ENCODE measurements around the gene ARMH3. TPM values are rescaled to one million over a fixed set of nuclear protein-coding genes. Genes with fewer than 3 reads are reported as not detected.

Gene ARMH3
- total RNA-seq, 2 experiments from 2014 or later, result 7.9 to 24.3 TPM

- no peak for DNase-seq (ENCODE audit: low spot score)
- Histone ChIP-seq H3K9me3 (ENCODE audit: low read length) (no peaks in the 10 kb centered on the region), H3K27ac (ENCODE audit: low read depth, low read length, poor library complexity, severe bottlenecking) (no peak overlapping the region), H3K9me2 (ENCODE audit: insufficient read depth, low read length) (no peaks in the 10 kb centered on the region), H3K79me2 (ENCODE audit: insufficient read depth, low read depth, low read length) (no peaks in the 10 kb centered on the region), H3K4me1 (ENCODE audit: insufficient read depth, low read length, poor library complexity, severe bottlenecking) (no peaks in the 10 kb centered on the region), H3K4me2 (ENCODE audit: low read length) (no peak overlapping the region), H3K36me3 (ENCODE audit: insufficient read depth, low read length) (no peaks in the 10 kb centered on the region), H3K4me3 (ENCODE audit: low read depth, low read length, poor library complexity, severe bottlenecking) (no peak overlapping the region), H4K20me1 (ENCODE audit: insufficient read depth, low read length) (no peaks in the 10 kb centered on the region), H2AFZ (ENCODE audit: low read length) (no peak overlapping the region)
- ChIA-PET CTCF (ENCODE audit: unreplicated experiment) (no interaction called here), POLR2A (interaction anchor here (1.6 kb wide), 1 partner anchor 43 kb away, joined by 3 read pairs; no protein-coding TSS in a partner anchor)
- BruUV-seq (replicated peaks), result no TSS peak
- intact Hi-C loops (cut with micrococcal nuclease; ENCODE audit: unreplicated experiment), result no loop called here
- no peak for TF ChIP-seq EZH2phosphoT487 (IDR thresholded peaks at IDR 0.05; ENCODE audit: borderline replicate concordance, low read depth, low read length)
- TF ChIP-seq CTCF (conservative IDR thresholded peaks at IDR 0.05; ENCODE audit: low read length), result no peak
Measured at GRCh38 chr10:101922846-101923245, 133.1 kb downstream of the ARMH3 start.

- no peak for DNase-seq (ENCODE audit: low spot score)
- POLR2A ChIA-PET, result no interaction called here
- intact Hi-C loops (cut with micrococcal nuclease; ENCODE audit: unreplicated experiment), result no loop called here
- Histone ChIP-seq H2AFZ (ENCODE audit: low read length) (no peak overlapping the region), H3K79me2 (ENCODE audit: insufficient read depth, low read depth, low read length) (no peaks in the 10 kb centered on the region), H4K20me1 (ENCODE audit: insufficient read depth, low read length) (no peaks in the 10 kb centered on the region), H3K4me3 (ENCODE audit: low read depth, low read length, poor library complexity, severe bottlenecking) (no peak overlapping the region), H3K4me1 (ENCODE audit: insufficient read depth, low read length, poor library complexity, severe bottlenecking) (no peaks in the 10 kb centered on the region), H3K4me2 (ENCODE audit: low read length) (no peak overlapping the region), H3K27ac (ENCODE audit: low read depth, low read length, poor library complexity, severe bottlenecking) (no peak overlapping the region), H3K9me2 (ENCODE audit: insufficient read depth, low read length) (no peaks in the 10 kb centered on the region), H3K9me3 (ENCODE audit: low read length) (no peaks in the 10 kb centered on the region), H3K36me3 (ENCODE audit: insufficient read depth, low read length) (no peaks in the 10 kb centered on the region)
- CTCF ChIA-PET (ENCODE audit: unreplicated experiment), result no interaction called here
- BruUV-seq (replicated peaks), result no TSS peak
- no peak for TF ChIP-seq EZH2phosphoT487 (IDR thresholded peaks at IDR 0.05; ENCODE audit: borderline replicate concordance, low read depth, low read length)
- no peak for TF ChIP-seq CTCF (conservative IDR thresholded peaks at IDR 0.05; ENCODE audit: low read length)
Measured at GRCh38 chr10:101920546-101920945, 135.4 kb downstream of the ARMH3 start.

GRCh38 chr10:101919026-101919770 is 136.8 kb downstream of the ARMH3 start:
- Histone ChIP-seq H3K36me3 (ENCODE audit: insufficient read depth, low read length) (no peaks in the 10 kb centered on the region), H3K4me3 (ENCODE audit: low read depth, low read length, poor library complexity, severe bottlenecking) (no peak overlapping the region), H2AFZ (ENCODE audit: low read length) (no peak overlapping the region), H4K20me1 (ENCODE audit: insufficient read depth, low read length) (no peaks in the 10 kb centered on the region), H3K4me2 (ENCODE audit: low read length) (no peak overlapping the region), H3K4me1 (ENCODE audit: insufficient read depth, low read length, poor library complexity, severe bottlenecking) (no peaks in the 10 kb centered on the region), H3K79me2 (ENCODE audit: insufficient read depth, low read depth, low read length) (no peaks in the 10 kb centered on the region), H3K27ac (ENCODE audit: low read depth, low read length, poor library complexity, severe bottlenecking) (no peak overlapping the region), H3K9me3 (ENCODE audit: low read length) (no peaks in the 10 kb centered on the region), H3K9me2 (ENCODE audit: insufficient read depth, low read length) (no peaks in the 10 kb centered on the region)
- TF ChIP-seq CTCF (conservative IDR thresholded peaks at IDR 0.05; ENCODE audit: low read length), result no peak
- no peak for TF ChIP-seq EZH2phosphoT487 (IDR thresholded peaks at IDR 0.05; ENCODE audit: borderline replicate concordance, low read depth, low read length)
- no TSS peak for BruUV-seq (replicated peaks)
- POLR2A ChIA-PET, result no interaction called here
- intact Hi-C loops (cut with micrococcal nuclease; ENCODE audit: unreplicated experiment), result no loop called here
- CTCF ChIA-PET (ENCODE audit: unreplicated experiment), result no interaction called here
- no peak for DNase-seq (ENCODE audit: low spot score)
